ENCODE data around the gene PLVAP.

Gene PLVAP

DNA sequence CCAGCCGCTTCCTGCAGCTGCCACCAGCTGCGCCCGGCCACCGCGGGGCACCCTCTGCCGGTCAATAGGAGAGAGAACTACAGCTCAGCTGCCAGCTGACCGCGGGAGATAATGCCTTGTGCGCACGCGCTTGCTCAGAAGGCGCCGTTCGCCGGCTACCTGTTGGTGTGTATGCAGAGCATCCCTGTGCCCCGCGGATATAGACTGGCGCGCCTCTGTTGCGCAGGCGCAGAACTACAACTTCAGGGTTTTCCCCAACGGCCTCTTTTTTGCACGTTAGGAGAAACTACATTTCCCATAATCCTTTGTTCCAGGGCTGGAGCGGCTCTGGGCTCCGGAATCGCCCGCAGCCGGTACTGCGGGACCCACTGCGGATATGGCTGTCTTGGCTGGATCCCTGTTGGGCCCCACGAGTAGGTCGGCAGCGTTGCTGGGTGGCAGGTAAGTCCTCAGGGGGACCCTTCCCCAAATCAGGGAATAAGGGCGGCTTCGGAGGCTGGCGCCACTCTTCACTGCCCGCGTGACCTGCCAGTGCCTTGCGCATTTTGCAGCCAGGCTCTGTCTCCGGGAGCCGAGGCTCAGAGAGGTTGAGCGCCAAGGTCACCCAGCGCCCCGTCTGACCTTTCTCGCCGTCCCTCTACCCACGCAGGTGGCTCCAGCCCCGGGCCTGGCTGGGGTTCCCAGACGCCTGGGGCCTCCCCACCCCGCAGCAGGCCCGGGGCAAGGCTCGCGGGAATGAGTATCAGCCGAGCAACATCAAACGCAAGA is 71.4 kb downstream of the PLVAP start, which contains the start of gene MRPL34:
Gene MRPL34, plus strand, starts transcription at position 356 of the 768 bp plus-strand sequence. Its CDS starts 21 bp downstream, at position 377.
- H3K4me1 Mint-ChIP-seq (ENCODE audit: low read depth), result peaks cover 60% of the 10 kb centered on the region
- intact Hi-C loops (cut with micrococcal nuclease), result loop anchor here (1.0 kb wide), 2 partner anchors 13 to 38 kb away; partner anchors contain the start of gene BABAM1
- no peaks in the 10 kb centered on the region for H3K9me3 Mint-ChIP-seq
- H3K36me3 Mint-ChIP-seq (ENCODE audit: low read depth), result peaks cover 40% of the 10 kb centered on the region
- peak within 1 kb of the TSS; percentile 92 for H3K27ac Mint-ChIP-seq
- H3K27me3 Mint-ChIP-seq, result no peaks in the 10 kb centered on the region
- H3K4me3 Mint-ChIP-seq, result peak within 1 kb of the TSS; percentile 85

GRCh38 chr19:17305216-17305516 is 72.0 kb downstream of the PLVAP start:
- Mint-ChIP-seq H3K36me3 (ENCODE audit: low read depth) (peaks cover 41% of the 10 kb centered on the region), H3K27me3 (no peaks in the 10 kb centered on the region), H3K27ac (peak overlapping the region; percentile 92), H3K9me3 (no peaks in the 10 kb centered on the region), H3K4me3 (peak overlapping the region; percentile 85), H3K4me1 (ENCODE audit: low read depth) (peaks cover 55% of the 10 kb centered on the region)
- intact Hi-C loops (cut with micrococcal nuclease), result loop anchor here (1.0 kb wide), 2 partner anchors 13 to 38 kb away; partner anchors contain the start of gene BABAM1

DNA sequence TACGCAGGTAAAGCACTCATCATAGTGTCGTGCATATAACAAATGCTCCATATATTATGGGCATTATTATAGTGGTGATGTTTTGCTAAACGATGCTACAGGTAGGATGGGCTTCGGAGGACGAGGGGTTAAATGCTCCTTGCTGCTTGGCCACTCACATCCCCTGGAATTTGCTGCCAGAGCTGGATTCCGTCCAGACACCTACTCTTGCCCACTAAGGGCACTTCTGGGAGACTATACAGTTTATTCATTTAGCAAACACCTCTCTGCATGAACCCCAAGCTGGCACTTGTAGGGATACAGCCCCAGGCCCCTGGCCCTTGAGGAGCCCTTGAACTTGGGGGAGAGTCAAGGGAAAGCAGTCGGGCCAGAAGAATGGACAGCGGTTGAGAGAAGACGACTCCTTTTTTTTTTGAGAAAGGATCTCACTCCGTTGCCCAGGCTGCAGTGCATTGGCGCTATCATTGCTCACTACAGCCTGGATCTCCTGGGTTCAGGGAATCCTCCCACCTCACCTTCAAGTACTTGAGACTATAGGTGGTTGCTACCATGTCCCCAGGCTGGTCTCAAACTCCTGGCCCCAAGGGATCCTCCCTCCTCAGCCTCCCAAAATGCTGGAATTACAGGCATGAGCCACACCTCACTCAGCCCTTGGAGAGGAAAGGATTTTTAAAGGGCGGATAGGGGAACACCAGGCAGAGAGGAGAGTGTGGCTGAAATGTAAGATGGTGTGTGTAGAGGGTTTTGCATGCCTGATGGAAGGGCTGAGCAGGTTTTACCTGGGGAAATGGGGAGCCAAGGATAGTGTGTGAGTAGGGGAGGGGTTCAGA is 72.5 kb downstream of the PLVAP start:
- Mint-ChIP-seq H3K4me1 (ENCODE audit: low read depth) (peaks cover 52% of the 10 kb centered on the region), H3K36me3 (ENCODE audit: low read depth) (peaks cover 41% of the 10 kb centered on the region), H3K9me3 (no peaks in the 10 kb centered on the region), H3K27ac (peak overlapping the region; percentile 92), H3K4me3 (peak overlapping the region; percentile 85), H3K27me3 (no peaks in the 10 kb centered on the region)
- intact Hi-C loops (cut with micrococcal nuclease), result loop anchor here (1.0 kb wide), 2 partner anchors 12 to 37 kb away; partner anchors contain the start of gene BABAM1

GRCh38 chr19:17303940-17304267 is 73.2 kb downstream of the PLVAP start:
- H3K27ac Mint-ChIP-seq, result no peak overlapping the region
- intact Hi-C loops (cut with micrococcal nuclease), result no loop called here
- H3K9me3 Mint-ChIP-seq, result no peaks in the 10 kb centered on the region
- peaks cover 39% of the 10 kb centered on the region for H3K36me3 Mint-ChIP-seq (ENCODE audit: low read depth)
- H3K4me1 Mint-ChIP-seq (ENCODE audit: low read depth), result peaks cover 48% of the 10 kb centered on the region
- H3K4me3 Mint-ChIP-seq, result peak overlapping the region; percentile 78
- no peaks in the 10 kb centered on the region for H3K27me3 Mint-ChIP-seq

DNA sequence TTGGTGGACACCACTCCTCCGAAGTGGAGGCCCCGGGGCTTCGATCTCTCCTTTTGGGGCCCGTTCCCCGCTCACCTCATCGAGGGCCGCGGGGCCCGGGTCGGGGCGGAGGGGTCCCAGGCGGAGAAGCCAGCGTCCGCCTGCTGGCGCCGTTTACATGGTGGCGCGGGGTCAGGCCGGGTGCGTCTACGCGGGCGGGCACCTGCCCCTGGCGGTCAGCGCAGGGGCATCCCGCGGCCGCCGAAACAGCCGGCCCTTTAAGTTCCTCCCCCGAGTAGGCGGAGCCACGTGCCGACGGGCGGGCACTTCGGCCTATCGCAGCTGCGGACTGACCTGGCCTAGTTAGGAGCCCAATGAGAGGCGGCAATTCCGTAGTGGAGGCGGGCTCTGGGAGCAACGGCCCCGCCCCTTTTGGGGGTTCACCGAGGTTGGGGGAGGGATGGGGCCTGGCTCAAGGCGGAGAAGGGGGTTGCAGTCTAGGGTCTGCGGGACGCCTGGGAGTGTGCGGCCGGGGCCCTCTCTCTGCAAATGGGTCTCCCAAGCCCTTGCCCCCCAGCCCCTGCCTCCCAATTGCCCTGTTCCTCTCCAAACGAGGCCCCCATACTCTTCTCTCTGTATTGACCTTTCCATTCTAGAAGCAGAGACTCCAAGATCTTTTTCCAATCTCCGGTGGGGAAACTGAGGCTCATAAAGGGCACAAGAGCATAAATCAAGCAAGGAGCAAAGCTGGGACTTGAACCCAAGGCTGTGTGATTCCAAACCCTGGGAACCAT is 73.8 kb downstream of the PLVAP start, which contains the start of gene ABHD8:
Gene ABHD8, minus strand, starts transcription at position 259 of the 773 bp plus-strand sequence. CDS start 1,809 bp downstream, outside the sequence.
- no peaks in the 10 kb centered on the region for H3K9me3 Mint-ChIP-seq
- peak within 1 kb of the TSS; percentile 54 for H3K27ac Mint-ChIP-seq
- peaks cover 44% of the 10 kb centered on the region for H3K36me3 Mint-ChIP-seq (ENCODE audit: low read depth)
- H3K4me3 Mint-ChIP-seq, result peak within 1 kb of the TSS; percentile 78
- peaks cover 46% of the 10 kb centered on the region for H3K4me1 Mint-ChIP-seq (ENCODE audit: low read depth)
- intact Hi-C loops (cut with micrococcal nuclease), result no loop called here
- H3K27me3 Mint-ChIP-seq, result no peaks in the 10 kb centered on the region

DNA sequence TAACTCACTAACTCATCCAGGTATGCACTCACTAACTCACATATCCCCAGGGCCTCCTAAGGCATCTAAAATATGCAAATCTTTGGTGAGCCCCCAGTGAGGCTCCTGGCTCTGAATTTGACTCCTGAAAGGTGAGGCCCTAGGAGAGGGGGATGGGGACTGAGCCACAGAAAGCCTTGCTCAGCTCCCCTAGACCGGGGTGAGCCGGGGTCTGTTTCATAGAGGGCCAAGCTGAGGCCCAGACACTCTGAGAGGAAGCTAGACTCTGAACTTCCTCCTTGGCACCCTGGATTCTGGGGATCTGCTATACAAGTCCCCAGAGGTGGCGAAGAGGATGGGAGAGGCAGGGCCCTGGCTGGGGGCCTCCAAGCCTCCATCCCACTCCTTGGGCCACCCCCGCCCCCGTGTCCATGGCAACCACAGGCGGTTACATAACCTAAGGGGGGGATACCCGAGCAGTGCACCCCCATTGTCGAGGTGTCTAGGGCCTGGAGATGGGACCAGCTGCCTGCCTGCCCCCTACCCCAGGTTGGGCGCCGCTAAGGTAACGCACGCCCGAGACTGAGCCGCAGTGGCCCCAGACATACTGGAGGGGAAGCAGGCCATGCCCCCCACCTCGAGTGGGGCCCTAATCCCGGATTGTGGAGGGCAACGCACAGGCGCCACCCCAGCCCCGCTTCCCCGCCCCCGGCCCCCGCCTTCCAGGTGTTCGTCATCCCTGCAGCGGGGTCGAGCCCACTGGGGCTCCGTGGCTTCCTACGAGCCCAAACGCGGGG is 74.6 kb downstream of the PLVAP start:
- no peaks in the 10 kb centered on the region for H3K9me3 Mint-ChIP-seq
- intact Hi-C loops (cut with micrococcal nuclease), result no loop called here
- no peaks in the 10 kb centered on the region for H3K27me3 Mint-ChIP-seq
- peaks cover 50% of the 10 kb centered on the region for H3K36me3 Mint-ChIP-seq (ENCODE audit: low read depth)
- H3K4me3 Mint-ChIP-seq, result peak overlapping the region; percentile 78
- H3K4me1 Mint-ChIP-seq (ENCODE audit: low read depth), result peaks cover 41% of the 10 kb centered on the region
- H3K27ac Mint-ChIP-seq, result peak overlapping the region; percentile 54

All from dendritic cell treated with granulocyte-macrophage colony-stimulating factor and Interleukin-4, amounts not matched to agents 40 ng/mL and 50 ng/mL, for 4 days (primary cell).